ENCODE results near the gene NOC4L. TPM values are rescaled to one million over a fixed set of nuclear protein-coding genes. Genes with fewer than 3 reads are reported as not detected.

Gene NOC4L
- total RNA-seq, 1 donor from 2014 or later, result 29.1 TPM

- H3K4me3 Mint-ChIP-seq, result no peak overlapping the region
- no peaks in the 10 kb centered on the region for H3K27me3 Mint-ChIP-seq
- ChIA-PET POLR2A (no interaction called here), CTCF (no interaction called here)
- H3K36me3 Mint-ChIP-seq (ENCODE audit: low read depth), result peaks cover 70% of the 10 kb centered on the region
- no peak for ATAC-seq (ENCODE audit: low read depth)
- H3K9me3 Mint-ChIP-seq, result peaks cover 8% of the 10 kb centered on the region
- intact Hi-C loops (cut with micrococcal nuclease), result no loop called here
- H3K27ac Mint-ChIP-seq, result no peak overlapping the region
- no peaks in the 10 kb centered on the region for H3K4me1 Mint-ChIP-seq
- no peak for DNase-seq
- TF ChIP-seq CTCF (IDR thresholded peaks at IDR 0.05), result no peak
Measured at GRCh38 chr12:132123970-132124765, 20.1 kb upstream of the NOC4L start.

GRCh38 chr12:132124766-132125425 lies 19.4 kb upstream of the NOC4L start:
- peaks cover 73% of the 10 kb centered on the region for H3K36me3 Mint-ChIP-seq (ENCODE audit: low read depth)

GRCh38 chr12:132125736-132126135 lies 18.5 kb upstream of the NOC4L start:
- CTCF ChIA-PET, result no interaction called here
- H3K4me3 Mint-ChIP-seq, result no peak overlapping the region
- peaks cover 8% of the 10 kb centered on the region for H3K9me3 Mint-ChIP-seq
- no peak overlapping the region for H3K27ac Mint-ChIP-seq
- no peak for TF ChIP-seq CTCF (IDR thresholded peaks at IDR 0.05)
- no peaks in the 10 kb centered on the region for H3K27me3 Mint-ChIP-seq
- DNase-seq, result no peak
- POLR2A ChIA-PET, result interaction anchor here (0.5 kb wide), 1 partner anchor 95 kb away, joined by 6 read pairs; no protein-coding TSS in a partner anchor
- H3K4me1 Mint-ChIP-seq, result no peaks in the 10 kb centered on the region
- intact Hi-C loops (cut with micrococcal nuclease), result no loop called here
- peaks cover 67% of the 10 kb centered on the region for H3K36me3 Mint-ChIP-seq (ENCODE audit: low read depth)
- ATAC-seq (ENCODE audit: low read depth), result no peak

More at GRCh38 chr12:132124766-132125425, 19.4 kb upstream of the NOC4L start:
- intact Hi-C loops (cut with micrococcal nuclease), result no loop called here
- ChIA-PET POLR2A (no interaction called here), CTCF (no interaction called here)
- no peak for ATAC-seq (ENCODE audit: low read depth)
- Mint-ChIP-seq H3K9me3 (peaks cover 8% of the 10 kb centered on the region), H3K4me1 (no peaks in the 10 kb centered on the region), H3K4me3 (no peak overlapping the region), H3K27me3 (no peaks in the 10 kb centered on the region), H3K27ac (no peak overlapping the region)
- no peak for TF ChIP-seq CTCF (IDR thresholded peaks at IDR 0.05)
- no peak for DNase-seq

- ChIA-PET CTCF (no interaction called here), POLR2A (no interaction called here)
- intact Hi-C loops (cut with micrococcal nuclease), result no loop called here
- Mint-ChIP-seq H3K4me3 (no peak overlapping the region), H3K4me1 (no peaks in the 10 kb centered on the region), H3K27ac (no peak overlapping the region), H3K36me3 (ENCODE audit: low read depth) (peaks cover 60% of the 10 kb centered on the region), H3K27me3 (no peaks in the 10 kb centered on the region), H3K9me3 (peaks cover 8% of the 10 kb centered on the region)
- DNase-seq, result no peak
- no peak for ATAC-seq (ENCODE audit: low read depth)
- no peak for TF ChIP-seq CTCF (IDR thresholded peaks at IDR 0.05)
Measured at GRCh38 chr12:132127041-132127440, 17.2 kb upstream of the NOC4L start.

- ChIA-PET CTCF (no interaction called here), POLR2A (no interaction called here)
- DNase-seq, result no peak
- intact Hi-C loops (cut with micrococcal nuclease), result no loop called here
- no peak overlapping the region for H3K4me3 Mint-ChIP-seq
- H3K27ac Mint-ChIP-seq, result no peak overlapping the region
- TF ChIP-seq CTCF (IDR thresholded peaks at IDR 0.05), result no peak
- peaks cover 49% of the 10 kb centered on the region for H3K36me3 Mint-ChIP-seq (ENCODE audit: low read depth)
- H3K9me3 Mint-ChIP-seq, result peaks cover 8% of the 10 kb centered on the region
- H3K27me3 Mint-ChIP-seq, result no peaks in the 10 kb centered on the region
- ATAC-seq (ENCODE audit: low read depth), result no peak
- H3K4me1 Mint-ChIP-seq, result no peaks in the 10 kb centered on the region
Measured at GRCh38 chr12:132129007-132129406, 15.2 kb upstream of the NOC4L start.
